NK-92 (cell line): ENCODE data around the gene PCDHGA1.
"Not testable (repeated sequence)": the region's sequence is repeated elsewhere in the genome, so short reads cannot be mapped to it uniquely, and the experiment has no call there.

ENCODE experiments used
- DNase-seq: peaks from one replicate; lab custom pipeline; 2025; ENCODE audit not compliant: unreplicated experiment; lab: John Stamatoyannopoulos, UW

Gene PCDHGA1

GRCh38 chr5:141346017-141346416 is 15.7 kb downstream of the PCDHGA1 start:
- not testable (repeated sequence) for DNase-seq

- DNase-seq = no peak
Observed at GRCh38 chr5:141349917-141350619, 19.8 kb downstream of the PCDHGA1 start, which contains the start of gene PCDHGB1. TSS of gene PCDHGB1 (plus strand) at chr5:141350099. CDS start at chr5:141350261, 162 bp downstream.

- DNase-seq = no peak
Observed at GRCh38 chr5:141351591-141351990, 21.3 kb downstream of the PCDHGA1 start.

- no peak for DNase-seq
Observed at GRCh38 chr5:141354900-141355469, 24.7 kb downstream of the PCDHGA1 start, which contains the start of gene PCDHGA4. TSS of gene PCDHGA4 (plus strand) at chr5:141355021. CDS start at chr5:141355108, 87 bp downstream.

- DNase-seq = no peak
Observed at GRCh38 chr5:141355641-141356040, 25.3 kb downstream of the PCDHGA1 start.

- DNase-seq = no peak
Observed at GRCh38 chr5:141356133-141356532, 25.8 kb downstream of the PCDHGA1 start.

GRCh38 chr5:141356950-141357349 is 26.6 kb downstream of the PCDHGA1 start:
- DNase-seq = no peak

- DNase-seq = no peak
Observed at GRCh38 chr5:141359790-141360426, 29.6 kb downstream of the PCDHGA1 start, which contains the start of gene PCDHGB2. TSS of gene PCDHGB2 (plus strand) at chr5:141359994. CDS start at chr5:141360136, 142 bp downstream.

GRCh38 chr5:141360685-141361084 is 30.4 kb downstream of the PCDHGA1 start:
- no peak for DNase-seq

GRCh38 chr5:141362719-141363118 is 32.4 kb downstream of the PCDHGA1 start:
- DNase-seq = no peak

GRCh38 chr5:141363952-141364660 is 33.8 kb downstream of the PCDHGA1 start, which contains the start of gene PCDHGA5:
TSS of gene PCDHGA5 (plus strand) at chr5:141364162. CDS start at chr5:141364331, 169 bp downstream.
- no peak for DNase-seq

GRCh38 chr5:141366016-141366896 is 35.9 kb downstream of the PCDHGA1 start:
- no peak for DNase-seq

GRCh38 chr5:141369994-141370848 is 39.9 kb downstream of the PCDHGA1 start, which contains the start of gene PCDHGB3:
TSS of gene PCDHGB3 (plus strand) at chr5:141370242. CDS start at chr5:141370395, 153 bp downstream.
- DNase-seq = no peak

GRCh38 chr5:141371572-141372475 is 41.5 kb downstream of the PCDHGA1 start:
- no peak for DNase-seq

GRCh38 chr5:141373673-141374317 is 43.5 kb downstream of the PCDHGA1 start, which contains the start of gene PCDHGA6:
TSS of gene PCDHGA6 (plus strand) at chr5:141373891. CDS start at chr5:141374084, 193 bp downstream.
- DNase-seq = no peak

- DNase-seq = no peak
Observed at GRCh38 chr5:141374627-141375026, 44.3 kb downstream of the PCDHGA1 start.

GRCh38 chr5:141375444-141376155 is 45.3 kb downstream of the PCDHGA1 start:
- DNase-seq = not testable (repeated sequence)
